Lower lobe of right lung (tissue), 2 donors: Measurements from ENCODE around the gene TRIM14. TPM values are rescaled to one million over a fixed set of nuclear protein-coding genes. Genes with fewer than 3 reads are reported as not detected.
"Not testable (repeated sequence)": the region's sequence is repeated elsewhere in the genome, so short reads cannot be mapped to it uniquely, and the experiment has no call there.

Experiments
- ATAC-seq, 2 donors: fragments of 200-7000 bp; cut with Tn5 transposase; one replicate each; pipeline ENCODE4 v1.9.1; 2020 to 2022; ENCODE audit warnings: mild to moderate bottlenecking in 2 of 2, moderate library complexity in 2 of 2
- DNase-seq: peaks from one replicate; pipeline ENCODE4 v3.0.0-alpha.2; 2020
- H3K27ac ChIP-seq: fragments of 200-600 bp; one replicate; pipeline ENCODE4 v1.8.0; 2022
- H3K27me3 ChIP-seq: fragments of 200-600 bp; one replicate; pipeline ENCODE4 v1.8.0; 2022; ENCODE audit warnings: low read depth
- H3K36me3 ChIP-seq: fragments of 200-600 bp; one replicate; pipeline ENCODE4 v1.8.0; 2022; ENCODE audit warnings: mild to moderate bottlenecking
- H3K4me1 ChIP-seq: fragments of 200-600 bp; one replicate; pipeline ENCODE4 v1.8.0; 2022
- H3K4me3 ChIP-seq: fragments of 200-600 bp; one replicate; pipeline ENCODE4 v1.8.0; 2022; ENCODE audit warnings: mild to moderate bottlenecking
- H3K9me3 ChIP-seq: fragments of 200-600 bp; one replicate; pipeline ENCODE4 v1.8.0; 2022
- intact Hi-C: fragments of 100-400 bp; cut with DNase I; formaldehyde crosslinking; loops from one replicate; pipeline ENCODE4 v1.11.0; 2022
- total RNA-seq: library from RNA; stranded (reverse); fragmentation: NEBNext Ultra II Directional; extraction: Animal tissue kit (Norgen Biotek cat#: 25700); gene quantifications from one replicate; pipeline ENCODE4 v1.2.1, GENCODE V29; 2021
- TF ChIP-seq, protein P1 (sequence below): fragments of 200-600 bp; IDR thresholded peaks from one replicate; pipeline ENCODE4 v1.8.0; 2022; ENCODE audit warnings: antibody characterized with exemption, mild to moderate bottlenecking
- donor health status: DM: no; HTN: yes; CAD: no; lungs with severe emphysema.

Gene TRIM14
- total RNA-seq, 1 donor from 2014 or later = 82.5 TPM

DNA sequence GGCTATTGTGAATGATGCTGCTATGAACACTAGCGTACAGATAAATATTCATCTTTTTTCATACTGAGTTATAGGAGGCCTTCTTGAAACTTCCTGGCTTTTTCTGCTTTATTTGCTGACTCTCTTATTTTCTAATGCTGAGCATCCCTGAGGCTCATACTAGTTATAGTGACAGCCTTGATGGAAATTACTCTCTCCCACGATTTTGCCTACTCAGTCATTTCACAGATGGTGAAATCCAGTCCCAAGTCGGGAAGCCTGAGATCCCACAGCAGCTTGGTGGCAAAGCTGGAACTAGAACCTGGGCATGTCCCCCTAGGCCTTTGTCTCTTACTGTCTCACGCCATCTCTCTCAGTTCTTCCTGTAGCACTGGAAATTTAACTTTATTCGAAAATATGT, 40.1 kb downstream of the TRIM14 start:
- Histone ChIP-seq H3K27me3 (no peaks in the 10 kb centered on the region), H3K9me3 (no peaks in the 10 kb centered on the region), H3K36me3 (peaks cover 65% of the 10 kb centered on the region), H3K27ac (no peak overlapping the region), H3K4me1 (peaks cover 32% of the 10 kb centered on the region), H3K4me3 (no peak overlapping the region)
- DNase-seq (no peak), ATAC-seq (no peak)
- intact Hi-C loops = no loop called here
- TF ChIP-seq, protein P1, sequence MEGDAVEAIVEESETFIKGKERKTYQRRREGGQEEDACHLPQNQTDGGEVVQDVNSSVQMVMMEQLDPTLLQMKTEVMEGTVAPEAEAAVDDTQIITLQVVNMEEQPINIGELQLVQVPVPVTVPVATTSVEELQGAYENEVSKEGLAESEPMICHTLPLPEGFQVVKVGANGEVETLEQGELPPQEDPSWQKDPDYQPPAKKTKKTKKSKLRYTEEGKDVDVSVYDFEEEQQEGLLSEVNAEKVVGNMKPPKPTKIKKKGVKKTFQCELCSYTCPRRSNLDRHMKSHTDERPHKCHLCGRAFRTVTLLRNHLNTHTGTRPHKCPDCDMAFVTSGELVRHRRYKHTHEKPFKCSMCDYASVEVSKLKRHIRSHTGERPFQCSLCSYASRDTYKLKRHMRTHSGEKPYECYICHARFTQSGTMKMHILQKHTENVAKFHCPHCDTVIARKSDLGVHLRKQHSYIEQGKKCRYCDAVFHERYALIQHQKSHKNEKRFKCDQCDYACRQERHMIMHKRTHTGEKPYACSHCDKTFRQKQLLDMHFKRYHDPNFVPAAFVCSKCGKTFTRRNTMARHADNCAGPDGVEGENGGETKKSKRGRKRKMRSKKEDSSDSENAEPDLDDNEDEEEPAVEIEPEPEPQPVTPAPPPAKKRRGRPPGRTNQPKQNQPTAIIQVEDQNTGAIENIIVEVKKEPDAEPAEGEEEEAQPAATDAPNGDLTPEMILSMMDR = no peak

DNA sequence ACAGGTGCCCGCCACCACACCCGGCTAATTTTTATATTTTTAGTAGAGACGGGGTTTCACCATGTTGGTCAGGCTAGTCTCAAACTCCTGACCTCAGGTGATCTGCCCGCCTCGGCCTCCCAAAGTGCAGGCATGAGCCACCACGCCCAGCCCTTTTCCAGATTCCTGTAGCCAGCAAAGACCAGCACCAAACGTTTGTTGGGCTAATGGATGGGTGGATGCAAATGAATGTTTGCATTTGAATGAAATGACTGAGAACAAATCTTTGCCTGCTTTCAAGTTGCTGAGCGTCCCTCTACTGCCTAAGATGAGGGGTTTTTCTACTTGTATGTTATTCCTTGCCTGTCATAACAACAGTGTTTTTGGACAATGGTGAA, 42.5 kb downstream of the TRIM14 start:
- H3K4me1 ChIP-seq = peaks cover 39% of the 10 kb centered on the region
- ATAC-seq, intact Hi-C loops, H3K9me3 ChIP-seq, H3K4me3 ChIP-seq, DNase-seq, H3K27me3 ChIP-seq: not testable (repeated sequence)
- peak overlapping the region; percentile 32 for H3K27ac ChIP-seq
- H3K36me3 ChIP-seq = peaks cover 41% of the 10 kb centered on the region

DNA sequence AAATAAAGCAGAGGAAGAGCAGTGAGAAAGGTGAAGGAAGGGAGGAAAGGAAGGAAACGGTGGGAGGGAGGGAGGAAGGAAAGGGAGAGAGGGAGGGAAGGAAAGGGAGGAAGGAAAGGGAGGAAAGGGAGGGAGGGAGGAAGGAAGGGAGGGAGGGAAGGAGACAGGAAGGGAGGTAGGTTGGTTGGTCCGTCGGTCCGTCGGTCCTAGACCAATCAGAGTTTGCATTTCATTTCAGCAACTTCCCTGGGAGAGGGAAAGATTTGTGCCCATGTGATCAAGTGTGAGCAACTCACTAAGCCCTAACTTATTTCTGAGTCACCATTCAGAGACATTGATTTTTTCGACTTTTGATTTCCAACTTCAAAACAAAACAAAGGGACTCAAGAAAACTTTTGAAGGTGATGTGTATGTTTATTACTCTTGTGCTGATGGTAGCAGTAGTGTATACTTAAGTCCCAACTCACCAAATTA, 43.7 kb downstream of the TRIM14 start:
- Histone ChIP-seq H3K27ac (peak overlapping the region; percentile 32), H3K27me3 (no peaks in the 10 kb centered on the region), H3K4me3 (no peak overlapping the region), H3K9me3 (no peaks in the 10 kb centered on the region), H3K4me1 (peaks cover 39% of the 10 kb centered on the region), H3K36me3 (peaks cover 30% of the 10 kb centered on the region)
- DNase-seq (no peak), ATAC-seq (peak; percentile 45 to 63)
- TF ChIP-seq, protein P1 = no peak
- intact Hi-C loops = no loop called here

DNA sequence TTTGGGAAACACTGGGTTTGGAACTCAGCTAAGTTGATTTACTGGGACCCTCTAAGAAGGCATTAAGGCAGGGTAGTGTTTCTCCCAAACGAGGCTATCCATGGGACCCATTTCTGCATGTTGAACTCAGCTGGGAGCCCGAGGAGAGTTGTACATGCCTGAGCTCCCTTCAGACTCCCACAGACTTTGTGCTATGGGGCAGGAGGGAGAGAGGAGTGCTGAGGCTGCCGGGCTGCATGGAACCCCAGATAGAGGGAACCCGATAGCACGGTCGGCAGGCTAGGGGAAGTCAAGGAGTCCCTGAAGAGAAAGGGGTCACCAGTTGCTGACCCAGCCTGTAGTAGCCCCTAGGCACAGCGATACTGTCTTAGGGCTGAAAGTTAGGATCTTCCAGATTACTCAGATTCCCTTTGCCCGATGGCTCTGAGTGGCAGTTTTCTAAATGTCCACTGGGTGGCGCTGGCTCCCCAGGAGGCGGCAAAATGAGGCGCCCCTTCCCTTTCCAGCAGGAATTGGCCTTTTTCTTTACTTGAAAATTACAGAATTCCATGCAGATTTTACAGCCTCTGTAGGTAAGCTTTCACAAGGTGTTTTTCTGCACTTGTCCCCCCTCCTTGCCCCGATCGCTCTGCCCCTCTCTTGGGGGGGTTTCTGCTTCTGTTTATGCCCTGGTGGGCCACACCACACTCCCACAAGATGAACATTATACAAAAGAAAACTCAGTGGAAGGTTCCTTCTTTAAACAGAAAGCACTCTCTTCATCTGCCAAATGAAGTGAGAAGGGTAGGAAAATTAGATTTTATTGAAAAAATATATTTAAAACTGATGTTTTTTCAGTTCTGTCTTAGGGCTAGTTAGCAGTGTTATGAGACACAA, 44.7 kb downstream of the TRIM14 start:
- no peaks in the 10 kb centered on the region for H3K27me3 ChIP-seq
- no peaks in the 10 kb centered on the region for H3K9me3 ChIP-seq
- H3K36me3 ChIP-seq = peaks cover 26% of the 10 kb centered on the region
- DNase-seq = peak; percentile 70
- peak; percentile 78 to 81 for ATAC-seq
- peaks cover 39% of the 10 kb centered on the region for H3K4me1 ChIP-seq
- no peak overlapping the region for H3K4me3 ChIP-seq
- intact Hi-C loops = no loop called here
- TF ChIP-seq, protein P1 = peak; percentile 97
- H3K27ac ChIP-seq = peak overlapping the region; percentile 43

DNA sequence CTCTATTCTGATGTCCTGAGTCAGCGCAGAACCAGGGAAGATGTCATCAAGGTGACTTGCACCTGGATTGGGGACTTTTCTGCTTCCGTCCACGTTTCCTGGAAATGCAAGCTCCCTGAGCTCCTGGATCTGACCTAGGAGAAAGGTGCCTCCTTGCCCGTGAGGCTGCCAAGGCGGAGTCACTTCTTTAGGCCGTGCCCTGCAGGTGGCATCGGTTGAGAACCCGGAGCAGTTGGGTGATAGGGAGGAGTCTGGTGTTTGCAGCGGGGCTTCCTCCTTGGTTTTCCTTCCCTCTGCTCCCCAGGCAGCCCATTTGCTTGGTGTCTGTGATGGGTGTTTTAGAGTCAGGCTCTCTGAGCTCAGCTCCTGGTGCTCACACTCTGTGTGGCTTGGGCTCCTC, 47.3 kb downstream of the TRIM14 start:
- Histone ChIP-seq H3K9me3 (no peaks in the 10 kb centered on the region), H3K27ac (peak overlapping the region; percentile 59), H3K4me1 (peaks cover 39% of the 10 kb centered on the region), H3K27me3 (no peaks in the 10 kb centered on the region), H3K4me3 (no peak overlapping the region), H3K36me3 (peaks cover 14% of the 10 kb centered on the region)
- ATAC-seq (no peak), DNase-seq (no peak)
- intact Hi-C loops = no loop called here
- TF ChIP-seq, protein P1 = no peak

DNA sequence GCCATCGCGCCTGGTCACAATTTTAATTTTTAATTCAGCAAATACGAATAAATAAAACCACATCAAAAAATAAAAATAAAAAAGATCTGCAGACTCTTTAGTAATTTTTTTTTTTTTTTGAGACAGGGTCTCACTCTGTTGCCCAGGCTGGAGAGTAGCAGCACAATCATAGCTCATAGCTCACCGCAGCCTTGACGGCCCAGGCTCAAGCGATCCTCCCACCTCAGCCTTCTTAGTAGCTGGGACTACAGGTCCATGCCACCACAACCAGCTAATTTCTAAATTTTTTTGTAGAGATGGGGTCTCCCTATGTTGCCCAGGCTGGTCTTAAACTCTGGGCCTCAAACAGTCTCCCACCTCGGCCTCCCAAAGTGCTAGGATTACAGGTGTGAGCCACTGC, 48.3 kb downstream of the TRIM14 start:
- H3K27me3 ChIP-seq = no peaks in the 10 kb centered on the region

More for the DNA sequence above, 48.3 kb downstream of the TRIM14 start:
- Histone ChIP-seq H3K4me3 (no peak overlapping the region), H3K36me3 (peaks cover 20% of the 10 kb centered on the region), H3K4me1 (peaks cover 31% of the 10 kb centered on the region), H3K9me3 (no peaks in the 10 kb centered on the region), H3K27ac (no peak overlapping the region)
- intact Hi-C loops = no loop called here
- ATAC-seq (no peak), DNase-seq (no peak)
- TF ChIP-seq, protein P1 = no peak
